HepG2 (cell line): ENCODE measurements around the gene UBE2O. TPM values are rescaled to one million over a fixed set of nuclear protein-coding genes. Genes with fewer than 3 reads are reported as not detected.

ENCODE experiments used
- ATF4 ChIP-seq, 2 experiments: fragments of 450-650 bp in 1 of 2; sonication (generic) in 1 of 2; formaldehyde crosslinking; IDR thresholded peaks; 2 replicates each; pipeline versions ENCODE4 v1.5.0 to v1.8.0; 2020 to 2022; ENCODE audit warnings: mild to moderate bottlenecking in 1 of 2, missing genetic modification reagents in 1 of 2
- ATF6 ChIP-seq: sonication (generic); formaldehyde crosslinking; conservative IDR thresholded peaks from 2 replicates; pipeline ENCODE4 v1.4.0; 2020; ENCODE audit warnings: missing genetic modification reagents
- EP300 ChIP-seq, 3 experiments: sonication (generic) in 1 of 3; formaldehyde crosslinking in 1 of 3; IDR thresholded peaks; 2 replicates each; pipeline versions ENCODE4 v1.5.1 to v1.6.1; 2011 to 2020; ENCODE audit warnings: low read depth in 2 of 3, low read length in 2 of 3, borderline replicate concordance in 1 of 3, improper control_type of control experiment in 1 of 3, mild to moderate bottlenecking in 1 of 3, missing genetic modification reagents in 1 of 3, moderate library complexity in 1 of 3
- GPBP1L1 ChIP-seq: sonication (generic); formaldehyde crosslinking; IDR thresholded peaks from 2 replicates; pipeline ENCODE4 v1.5.0; 2020; ENCODE audit warnings: mild to moderate bottlenecking, missing genetic modification reagents
- MED1 ChIP-seq: sonication (generic); formaldehyde crosslinking; IDR thresholded peaks from 2 replicates; pipeline ENCODE4 v1.4.0; 2020; ENCODE audit warnings: missing genetic modification reagents
- MIXL1 ChIP-seq: IDR thresholded peaks from 2 replicates; pipeline ENCODE4 v1.6.1; 2016
- PHF20 ChIP-seq: sonication (generic); formaldehyde crosslinking; IDR thresholded peaks from 2 replicates; pipeline ENCODE4 v1.5.0; 2020; ENCODE audit warnings: mild to moderate bottlenecking, missing genetic modification reagents
- POLR2AphosphoS5 ChIP-seq: IDR thresholded peaks from 2 replicates; pipeline ENCODE4 v1.6.1; 2012; ENCODE audit warnings: low read depth, low read length
- RNF2 ChIP-seq: fragments of 450-650 bp; conservative IDR thresholded peaks from 2 replicates; pipeline ENCODE4 v1.6.1; 2016; ENCODE audit warnings: low read depth
- YEATS2 ChIP-seq: sonication (generic); formaldehyde crosslinking; IDR thresholded peaks from 2 replicates; pipeline ENCODE4 v1.4.0; 2020; ENCODE audit warnings: missing genetic modification reagents, borderline replicate concordance
- ZBTB7A ChIP-seq: sonication (generic); formaldehyde crosslinking; IDR thresholded peaks from 2 replicates; pipeline ENCODE4 v1.8.0; 2022; ENCODE audit warnings: mild to moderate bottlenecking, missing genetic modification reagents
- ZNF10 ChIP-seq: sonication (generic); formaldehyde crosslinking; IDR thresholded peaks from 2 replicates; pipeline ENCODE4 v1.4.0; 2020; ENCODE audit warnings: mild to moderate bottlenecking, low read depth, missing genetic modification reagents, borderline replicate concordance
- ZNF235 ChIP-seq: sonication (generic); formaldehyde crosslinking; IDR thresholded peaks from 2 replicates; pipeline ENCODE4 v1.8.1; 2023; ENCODE audit warnings: mild to moderate bottlenecking, missing genetic modification reagents, borderline replicate concordance
- ZNF251 ChIP-seq: sonication (generic); formaldehyde crosslinking; IDR thresholded peaks from 2 replicates; pipeline ENCODE4 v1.9.0; 2021; ENCODE audit warnings: mild to moderate bottlenecking, missing genetic modification reagents
- ZNF670 ChIP-seq: sonication (generic); formaldehyde crosslinking; IDR thresholded peaks from 2 replicates; pipeline ENCODE4 v1.8.0; 2022; ENCODE audit warnings: mild to moderate bottlenecking, missing genetic modification reagents, borderline replicate concordance
- ZNF687 ChIP-seq: sonication (generic); formaldehyde crosslinking; IDR thresholded peaks from 2 replicates; pipeline ENCODE4 v1.5.1; 2020; ENCODE audit warnings: mild to moderate bottlenecking, missing genetic modification reagents, moderate library complexity
- ZNF782 ChIP-seq: sonication (generic); formaldehyde crosslinking; IDR thresholded peaks from 2 replicates; pipeline ENCODE4 v1.4.0; 2020; ENCODE audit warnings: missing genetic modification reagents, mild to moderate bottlenecking, borderline replicate concordance
- ZNF891 ChIP-seq: sonication (generic); formaldehyde crosslinking; IDR thresholded peaks from 2 replicates; pipeline ENCODE4 v1.5.0; 2020; ENCODE audit warnings: mild to moderate bottlenecking, missing genetic modification reagents
- polyA plus RNA-seq, 8 experiments: library from polyadenylated mRNA; depleted of rRNA in 3 of 8; stranded (reverse) in 7 of 8; unstranded in 1 of 8; fragments of >200 nt; fragmentation: Illumina TruSeq in 4 of 8; extraction: Trizol in 4 of 8; gene quantifications; 2 replicates each; pipeline versions ENCODE4 v1.2.1 to v1.2.3, GENCODE V29; 2011 to 2016; ENCODE audit warnings: low read depth in 4 of 8, missing spikeins in 1 of 8, mixed read lengths in 1 of 8; ENCODE audit not compliant: insufficient read depth in 1 of 8
- total RNA-seq, 5 experiments: library from RNA; depleted of rRNA; stranded (reverse); fragments of >200 nt; fragmentation: Illumina TruSeq; extraction: Trizol; gene quantifications; 2 replicates each; pipeline ENCODE4 v1.2.3, GENCODE V29; 2016; ENCODE audit warnings: low read depth in 1 of 5

Gene UBE2O
- total and polyA plus RNA-seq, 2 of the 13 experiments (the other 11 are each of a cell fraction or from before 2014, with no cell fraction given), result 21.5 to 23.5 TPM

- TF ChIP-seq GPBP1L1 (CRISPR knock-in tag) (no peak), ZNF10 (CRISPR knock-in tag) (no peak), POLR2AphosphoS5 (peak; percentile 83), ZNF251 (no peak), ATF4 (CRISPR knock-in tag; IDR thresholded peaks at IDR 0.05) (peak in 1 of 2 experiments; percentile 25; a peak in 1 of 4 replicates), YEATS2 (CRISPR knock-in tag) (no peak), ZNF670 (CRISPR knock-in tag) (peak; percentile 84; the same call in 1 of the 2 replicates), ZNF891 (CRISPR knock-in tag) (peak; percentile 72; the same call in 1 of the 2 replicates), MED1 (CRISPR knock-in tag) (0 out of 2 replicates have a peak, but pooled peaks have one; percentile 7), ATF6 (CRISPR knock-in tag) (0 out of 2 replicates have a peak, but pooled peaks have one; percentile 44), PHF20 (CRISPR knock-in tag) (no peak), ZNF687 (CRISPR knock-in tag) (no peak; the same call in 1 of the 2 replicates), ZNF235 (CRISPR knock-in tag) (peak; percentile 75; the same call in 1 of the 2 replicates), ZBTB7A (CRISPR knock-in tag) (0 out of 2 replicates have a peak, but pooled peaks have one; percentile 6), ZNF782 (CRISPR knock-in tag) (no peak; the same call in 1 of the 2 replicates), RNF2 (0 out of 2 replicates have a peak, but pooled peaks have one; percentile 77), EP300 (IDR thresholded peaks at IDR 0.05; ENCODE audit: low read depth in 2 of 2, low read length in 2 of 2) (0 out of 4 replicates have a peak, but pooled peaks of 1 of the 2 experiments have one; percentile 17), EP300 (CRISPR knock-in tag; IDR thresholded peaks at IDR 0.05; ENCODE audit: borderline replicate concordance) (no peak; the same call in 1 of the 2 replicates), MIXL1 (0 out of 2 replicates have a peak, but pooled peaks have one; percentile 8)
These were observed 48.3 kb upstream of the UBE2O start, which contains the start of gene RHBDF2 (continued) for GRCh38 chr17:76501018-76501826.
